ENCODE data around the gene ATP13A2. TPM values are rescaled to one million over a fixed set of nuclear protein-coding genes. Genes with fewer than 3 reads are reported as not detected.

Gene ATP13A2
- total RNA-seq, 1 donor from 2014 or later, result 31.9 TPM

- Mint-ChIP-seq H3K27ac (no peak overlapping the region), H3K4me1 (peaks cover 32% of the 10 kb centered on the region), H3K27me3 (peaks cover 7% of the 10 kb centered on the region), H3K4me3 (no peak overlapping the region), H3K9me3 (no peaks in the 10 kb centered on the region), H3K36me3 (ENCODE audit: low read depth) (peaks cover 8% of the 10 kb centered on the region)
- intact Hi-C loops (cut with micrococcal nuclease), result loop anchor here (10.0 kb wide), 1 partner anchor 1532 kb away; the partner anchor contains the start of genes CASP9 and DNAJC16
- no peak for TF ChIP-seq CTCF (IDR thresholded peaks at IDR 0.05)
- POLR2A ChIA-PET, result no interaction called here
- CTCF ChIA-PET, result interaction anchor here (1.7 kb wide), 1 partner anchor 69 kb away, joined by 3 read pairs; no protein-coding TSS in a partner anchor
- DNase-seq (no peak), ATAC-seq (ENCODE audit: low read depth) (no peak)
Observed at GRCh38 chr1:17056551-17056950, 44.8 kb upstream of the ATP13A2 start.

GRCh38 chr1:17055801-17056200, 44.1 kb upstream of the ATP13A2 start:
- no peak for DNase-seq
- Mint-ChIP-seq H3K27me3 (peaks cover 7% of the 10 kb centered on the region), H3K4me3 (no peak overlapping the region), H3K4me1 (peaks cover 37% of the 10 kb centered on the region), H3K36me3 (ENCODE audit: low read depth) (peaks cover 14% of the 10 kb centered on the region), H3K27ac (no peak overlapping the region), H3K9me3 (no peaks in the 10 kb centered on the region)
- TF ChIP-seq CTCF (IDR thresholded peaks at IDR 0.05), result no peak
- POLR2A ChIA-PET, result no interaction called here
- no peak for ATAC-seq (ENCODE audit: low read depth)
- CTCF ChIA-PET, result interaction anchor here (1.7 kb wide), 1 partner anchor 70 kb away, joined by 3 read pairs; no protein-coding TSS in a partner anchor
- intact Hi-C loops (cut with micrococcal nuclease), result loop anchor here (10.0 kb wide), 1 partner anchor 1531 kb away; the partner anchor contains the start of genes CASP9 and DNAJC16

- Mint-ChIP-seq H3K27ac (peak within 1 kb of the TSS; percentile 94), H3K27me3 (peaks cover 6% of the 10 kb centered on the region), H3K36me3 (ENCODE audit: low read depth) (peaks cover 23% of the 10 kb centered on the region), H3K4me3 (peak within 1 kb of the TSS; percentile 99), H3K4me1 (peaks cover 25% of the 10 kb centered on the region), H3K9me3 (no peaks in the 10 kb centered on the region)
- no peak for TF ChIP-seq CTCF (IDR thresholded peaks at IDR 0.05)
- ChIA-PET CTCF (no interaction called here), POLR2A (interaction anchor here (0.6 to 0.7 kb wide), 4 partner anchors 101 to 1220 kb away, joined by 3 to 5 read pairs (median 4); no protein-coding TSS in a partner anchor)
- peak; percentile 100 for DNase-seq
- intact Hi-C loops (cut with micrococcal nuclease), result loop anchor here (1.0 to 10.0 kb wide), 5 partner anchors 42 to 1529 kb away; partner anchors contain the start of genes CASP9, DNAJC16, PADI2 and SZRD1
- ATAC-seq (ENCODE audit: low read depth), result peak; percentile 98
Observed at GRCh38 chr1:17053685-17054410, 42.1 kb upstream of the ATP13A2 start, which contains the start of gene SDHB. TSS of gene SDHB (minus strand) at chr1:17054032. CDS start at chr1:17054019, 13 bp downstream.

GRCh38 chr1:17053086-17053684, 41.5 kb upstream of the ATP13A2 start:
- no peak for DNase-seq
- ChIA-PET POLR2A (interaction anchor here (0.6 to 1.0 kb wide), 4 partner anchors 102 to 409 kb away, joined by 3 to 4 read pairs (median 3); no protein-coding TSS in a partner anchor), CTCF (no interaction called here)
- no peak for TF ChIP-seq CTCF (IDR thresholded peaks at IDR 0.05)
- H3K27me3 Mint-ChIP-seq, result peaks cover 3% of the 10 kb centered on the region
- peak overlapping the region; percentile 99 for H3K4me3 Mint-ChIP-seq
- peaks cover 25% of the 10 kb centered on the region for H3K4me1 Mint-ChIP-seq
- H3K27ac Mint-ChIP-seq, result peak overlapping the region; percentile 94
- no peak for ATAC-seq (ENCODE audit: low read depth)
- no peaks in the 10 kb centered on the region for H3K9me3 Mint-ChIP-seq
- peaks cover 23% of the 10 kb centered on the region for H3K36me3 Mint-ChIP-seq (ENCODE audit: low read depth)
- intact Hi-C loops (cut with micrococcal nuclease), result loop anchor here (2.0 to 10.0 kb wide), 3 partner anchors 138 to 1528 kb away; partner anchors contain the start of genes CASP9, DNAJC16 and SZRD1

All from activated B cell treated with CpG ODN at 0.5 μM for 24 hours (primary cell).